ENCODE results near the gene SAPCD1.

The SAPCD1 gene

GRCh38 chr6:31771992-31772358 is 9.5 kb downstream of the SAPCD1 start:
- POLR2A ChIA-PET = interaction anchor here (0.7 to 1.3 kb wide), 3 partner anchors 34 to 67 kb away, joined by 3 to 6 read pairs (median 4); partner anchors contain the start of gene DDAH2
- no peaks in the 10 kb centered on the region for H3K9me3 ChIP-seq (ENCODE audit: control extremely low read depth in 1 of 5, control insufficient read depth in 4 of 5, insufficient read depth in 2 of 5, low read depth in 1 of 5, low read length in 4 of 5)
- H3K27ac ChIP-seq (ENCODE audit: insufficient read depth in 1 of 2, low read depth in 1 of 2, low read length in 2 of 2, poor library complexity in 1 of 2, severe bottlenecking in 2 of 2) = no peak overlapping the region
- peak in 2 of 3 donors; percentile 39 to 47 for DNase-seq
- no peaks in the 10 kb centered on the region for H3K36me3 ChIP-seq (ENCODE audit: control insufficient read depth in 4 of 4, insufficient read depth in 4 of 4, low read length in 3 of 4)
- no peaks in the 10 kb centered on the region for H3K27me3 ChIP-seq (replicated peaks in 2 of 5; ENCODE audit: control insufficient read depth in 4 of 5, insufficient read depth in 5 of 5, low read length in 4 of 5)
- CTCF ChIA-PET = interaction anchor here (1.2 to 13.2 kb wide), 6 partner anchors 14 to 82 kb away, joined by 3 to 268 read pairs (median 10); partner anchors contain the start of genes CLIC1, DDAH2, LY6G6D and MPIG6B
- H3K4me3 ChIP-seq (ENCODE audit: control insufficient read depth in 1 of 7, extremely low read depth in 1 of 7, insufficient read depth in 4 of 7, low read depth in 2 of 7, low read length in 6 of 7) = no peak overlapping the region
- WGBS (ENCODE audit: insufficient coverage) = 100% methylated on average over 2 of the region's 4 CpGs
- peaks cover 2 to 37% (median 21%) of the 10 kb centered on the region in 4 experiments for H3K4me1 ChIP-seq (ENCODE audit: control extremely low read depth in 1 of 4, control insufficient read depth in 4 of 4, insufficient read depth in 4 of 4, low read length in 3 of 4)

GRCh38 chr6:31775184-31775583 is 12.7 kb downstream of the SAPCD1 start:
- CTCF ChIA-PET = interaction anchor here (0.9 to 13.2 kb wide), 7 partner anchors 16 to 94 kb away, joined by 3 to 268 read pairs (median 4); partner anchors contain the start of genes CLIC1, DDAH2, MPIG6B and MSH5
- Histone ChIP-seq H3K36me3 (ENCODE audit: control insufficient read depth in 4 of 4, insufficient read depth in 4 of 4, low read length in 3 of 4) (peaks cover 2 to 24% (median 19%) of the 10 kb centered on the region in 4 experiments), H3K4me1 (ENCODE audit: control extremely low read depth in 1 of 4, control insufficient read depth in 4 of 4, insufficient read depth in 4 of 4, low read length in 3 of 4) (peaks cover 0 to 37% (median 20%) of the 10 kb centered on the region in 4 experiments), H3K4me3 (ENCODE audit: control insufficient read depth in 1 of 7, extremely low read depth in 1 of 7, insufficient read depth in 4 of 7, low read depth in 2 of 7, low read length in 6 of 7) (no peak overlapping the region), H3K27ac (ENCODE audit: insufficient read depth in 1 of 2, low read depth in 1 of 2, low read length in 2 of 2, poor library complexity in 1 of 2, severe bottlenecking in 2 of 2) (no peak overlapping the region), H3K27me3 (replicated peaks in 2 of 5; ENCODE audit: control insufficient read depth in 4 of 5, insufficient read depth in 5 of 5, low read length in 4 of 5) (no peaks in the 10 kb centered on the region), H3K9me3 (ENCODE audit: control extremely low read depth in 1 of 5, control insufficient read depth in 4 of 5, insufficient read depth in 2 of 5, low read depth in 1 of 5, low read length in 4 of 5) (no peaks in the 10 kb centered on the region)
- 97% methylated on average over 3 of the region's 4 CpGs for whole genome bisulfite sequencing (ENCODE audit: insufficient coverage)
- DNase-seq = no peak
- POLR2A ChIA-PET = no interaction called here

- Histone ChIP-seq H3K9me3 (ENCODE audit: control extremely low read depth in 1 of 5, control insufficient read depth in 4 of 5, insufficient read depth in 2 of 5, low read depth in 1 of 5, low read length in 4 of 5) (no peaks in the 10 kb centered on the region), H3K4me1 (ENCODE audit: control extremely low read depth in 1 of 4, control insufficient read depth in 4 of 4, insufficient read depth in 4 of 4, low read length in 3 of 4) (peaks cover 0 to 37% (median 20%) of the 10 kb centered on the region in 4 experiments), H3K4me3 (ENCODE audit: control insufficient read depth in 1 of 7, extremely low read depth in 1 of 7, insufficient read depth in 4 of 7, low read depth in 2 of 7, low read length in 6 of 7) (no peak overlapping the region), H3K27ac (ENCODE audit: insufficient read depth in 1 of 2, low read depth in 1 of 2, low read length in 2 of 2, poor library complexity in 1 of 2, severe bottlenecking in 2 of 2) (peak overlapping the region in 1 of 2 experiments; percentile 70), H3K27me3 (replicated peaks in 2 of 5; ENCODE audit: control insufficient read depth in 4 of 5, insufficient read depth in 5 of 5, low read length in 4 of 5) (no peaks in the 10 kb centered on the region), H3K36me3 (ENCODE audit: control insufficient read depth in 4 of 4, insufficient read depth in 4 of 4, low read length in 3 of 4) (peaks cover 2 to 31% (median 25%) of the 10 kb centered on the region in 4 experiments)
- ChIA-PET POLR2A (interaction anchor here (0.6 to 1.0 kb wide), 2 partner anchors 38 to 40 kb away, joined by 3 read pairs; partner anchors contain the start of gene CLIC1), CTCF (interaction anchor here (1.0 to 13.2 kb wide), 7 partner anchors 11 to 95 kb away, joined by 3 to 268 read pairs (median 5); partner anchors contain the start of genes CLIC1, DDAH2, MPIG6B and MSH5)
- DNase-seq = no peak
- WGBS (ENCODE audit: insufficient coverage) = 92% methylated on average over 31 of the region's 32 CpGs
Observed at GRCh38 chr6:31775633-31776484, 13.4 kb downstream of the SAPCD1 start.

- DNase-seq = peak in 1 of 3 donors; percentile 67
- Histone ChIP-seq H3K27me3 (replicated peaks in 2 of 5; ENCODE audit: control insufficient read depth in 4 of 5, insufficient read depth in 5 of 5, low read length in 4 of 5) (no peaks in the 10 kb centered on the region), H3K27ac (ENCODE audit: insufficient read depth in 1 of 2, low read depth in 1 of 2, low read length in 2 of 2, poor library complexity in 1 of 2, severe bottlenecking in 2 of 2) (peak overlapping the region in 1 of 2 experiments; percentile 70), H3K4me1 (ENCODE audit: control extremely low read depth in 1 of 4, control insufficient read depth in 4 of 4, insufficient read depth in 4 of 4, low read length in 3 of 4) (peaks cover 0 to 37% (median 20%) of the 10 kb centered on the region in 4 experiments), H3K9me3 (ENCODE audit: control extremely low read depth in 1 of 5, control insufficient read depth in 4 of 5, insufficient read depth in 2 of 5, low read depth in 1 of 5, low read length in 4 of 5) (no peaks in the 10 kb centered on the region), H3K4me3 (ENCODE audit: control insufficient read depth in 1 of 7, extremely low read depth in 1 of 7, insufficient read depth in 4 of 7, low read depth in 2 of 7, low read length in 6 of 7) (peak overlapping the region in 3 of 7 experiments; percentile 6 to 60 (median 46)), H3K36me3 (ENCODE audit: control insufficient read depth in 4 of 4, insufficient read depth in 4 of 4, low read length in 3 of 4) (peaks cover 2 to 38% (median 31%) of the 10 kb centered on the region in 4 experiments)
- CTCF ChIA-PET = interaction anchor here (1.7 to 2.6 kb wide), 3 partner anchors 10 to 62 kb away, joined by 4 to 6 read pairs (median 5); partner anchors contain the start of genes LY6G6D and MSH5
- POLR2A ChIA-PET = interaction anchor here (0.6 to 1.0 kb wide), 3 partner anchors 37 to 40 kb away, joined by 3 to 4 read pairs (median 3); partner anchors contain the start of genes CLIC1 and MSH5
- 19% methylated on average over 14 of the region's 14 CpGs for WGBS (ENCODE audit: insufficient coverage)
Observed at GRCh38 chr6:31776485-31776988, 14.1 kb downstream of the SAPCD1 start.

GRCh38 chr6:31776989-31777666 is 14.7 kb downstream of the SAPCD1 start, which contains the start of gene VWA7:
Gene VWA7 (minus strand): TSS chr6:31777328. CDS start chr6:31776779, 549 bp downstream.
- H3K4me1 ChIP-seq (ENCODE audit: control extremely low read depth in 1 of 4, control insufficient read depth in 4 of 4, insufficient read depth in 4 of 4, low read length in 3 of 4) = peaks cover 0 to 35% (median 19%) of the 10 kb centered on the region in 4 experiments
- POLR2A ChIA-PET = interaction anchor here (0.9 to 1.0 kb wide), 3 partner anchors 30 to 41 kb away, joined by 3 to 4 read pairs (median 3); partner anchors contain the start of genes CLIC1, LSM2 and MSH5

GRCh38 chr6:31777667-31778050 is 15.2 kb downstream of the SAPCD1 start:
- H3K9me3 ChIP-seq (ENCODE audit: control extremely low read depth in 1 of 5, control insufficient read depth in 4 of 5, insufficient read depth in 2 of 5, low read depth in 1 of 5, low read length in 4 of 5) = no peaks in the 10 kb centered on the region
- CTCF ChIA-PET = interaction anchor here (0.6 to 2.6 kb wide), 9 partner anchors 8 to 63 kb away, joined by 3 to 9 read pairs (median 5); partner anchors contain the start of genes LY6G6D, MPIG6B, MSH5 and VARS1
- WGBS (ENCODE audit: insufficient coverage) = 100% methylated on average over 1 of the region's 5 CpGs
- DNase-seq = no peak
- H3K4me3 ChIP-seq (ENCODE audit: control insufficient read depth in 1 of 7, extremely low read depth in 1 of 7, insufficient read depth in 4 of 7, low read depth in 2 of 7, low read length in 6 of 7) = no peak overlapping the region
- H3K27me3 ChIP-seq (replicated peaks in 2 of 5; ENCODE audit: control insufficient read depth in 4 of 5, insufficient read depth in 5 of 5, low read length in 4 of 5) = no peaks in the 10 kb centered on the region
- POLR2A ChIA-PET = interaction anchor here (0.9 to 1.0 kb wide), 2 partner anchors 29 to 38 kb away, joined by 3 to 4 read pairs; partner anchors contain the start of genes LSM2 and MSH5
- H3K36me3 ChIP-seq (ENCODE audit: control insufficient read depth in 4 of 4, insufficient read depth in 4 of 4, low read length in 3 of 4) = peaks cover 2 to 49% (median 38%) of the 10 kb centered on the region in 4 experiments
- H3K27ac ChIP-seq (ENCODE audit: insufficient read depth in 1 of 2, low read depth in 1 of 2, low read length in 2 of 2, poor library complexity in 1 of 2, severe bottlenecking in 2 of 2) = peak overlapping the region in 1 of 2 experiments; percentile 70
- H3K4me1 ChIP-seq (ENCODE audit: control extremely low read depth in 1 of 4, control insufficient read depth in 4 of 4, insufficient read depth in 4 of 4, low read length in 3 of 4) = peaks cover 0 to 32% (median 17%) of the 10 kb centered on the region in 4 experiments

More at GRCh38 chr6:31776989-31777666, 14.7 kb downstream of the SAPCD1 start, which contains the start of gene VWA7:
- CTCF ChIA-PET = interaction anchor here (0.6 to 2.6 kb wide), 7 partner anchors 8 to 62 kb away, joined by 3 to 9 read pairs (median 5); partner anchors contain the start of genes LY6G6D and MSH5
- H3K4me3 ChIP-seq (ENCODE audit: control insufficient read depth in 1 of 7, extremely low read depth in 1 of 7, insufficient read depth in 4 of 7, low read depth in 2 of 7, low read length in 6 of 7) = peak within 1 kb of the TSS in 4 of 7 experiments; percentile 5 to 60 (median 26)
- DNase-seq = peak; percentile 77 to 91 (median 90)
- no peaks in the 10 kb centered on the region for H3K9me3 ChIP-seq (ENCODE audit: control extremely low read depth in 1 of 5, control insufficient read depth in 4 of 5, insufficient read depth in 2 of 5, low read depth in 1 of 5, low read length in 4 of 5)
- H3K27me3 ChIP-seq (replicated peaks in 2 of 5; ENCODE audit: control insufficient read depth in 4 of 5, insufficient read depth in 5 of 5, low read length in 4 of 5) = no peaks in the 10 kb centered on the region
- peaks cover 2 to 44% (median 34%) of the 10 kb centered on the region in 4 experiments for H3K36me3 ChIP-seq (ENCODE audit: control insufficient read depth in 4 of 4, insufficient read depth in 4 of 4, low read length in 3 of 4)
- WGBS (ENCODE audit: insufficient coverage) = 3% methylated on average over 5 of the region's 15 CpGs
- peak within 1 kb of the TSS in 1 of 2 experiments; percentile 70 for H3K27ac ChIP-seq (ENCODE audit: insufficient read depth in 1 of 2, low read depth in 1 of 2, low read length in 2 of 2, poor library complexity in 1 of 2, severe bottlenecking in 2 of 2)
